Measurements from ENCODE around the gene B3GAT2. TPM values are rescaled to one million over a fixed set of nuclear protein-coding genes. Genes with fewer than 3 reads are reported as not detected.

B3GAT2 gene
- total RNA-seq, 1 experiment from 2014 or later: not detected

DNA sequence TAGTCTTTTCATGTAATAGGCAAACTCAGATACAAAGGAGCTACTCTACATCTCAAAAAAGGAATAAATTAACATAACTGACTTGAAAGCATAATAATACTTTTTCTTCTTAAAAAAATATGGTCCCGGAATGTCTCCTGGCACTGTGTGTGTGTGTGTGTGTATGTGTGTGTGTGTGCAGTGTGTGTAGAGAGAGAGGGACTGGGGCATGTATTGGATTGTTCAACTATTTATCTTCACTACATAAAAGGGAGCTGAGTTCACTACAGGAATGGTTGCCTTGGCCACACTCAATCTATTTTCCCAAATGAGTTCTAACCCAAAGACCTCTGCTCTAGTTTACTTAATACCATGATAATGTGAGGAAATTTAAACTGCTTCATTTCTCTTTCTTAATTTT lies 51.1 kb downstream of the B3GAT2 start:
- intact Hi-C loops (cut with micrococcal nuclease): no loop called here
- H3K9me2 ChIP-seq (ENCODE audit: insufficient read depth): no peaks in the 10 kb centered on the region
- no peaks in the 10 kb centered on the region for H3K9me3 ChIP-seq (ENCODE audit: control insufficient read depth in 1 of 2, insufficient read depth in 1 of 2, low read depth in 1 of 2, low read length in 2 of 2)
- no peak for DNase-seq (ENCODE audit: low read depth, low spot score)
- no peak overlapping the region for H2AFZ ChIP-seq (ENCODE audit: low read depth, low read length, poor library complexity, severe bottlenecking)
- H3K79me2 ChIP-seq (ENCODE audit: insufficient read depth, low read length): no peaks in the 10 kb centered on the region
- no peak for ATAC-seq
- peaks cover 31% of the 10 kb centered on the region for H3K27me3 ChIP-seq (ENCODE audit: insufficient read depth, low read length)
- H3K4me3 ChIP-seq (replicated peaks in 1 of 2; ENCODE audit: low read depth in 1 of 2, low read length in 2 of 2): no peak overlapping the region
- ChIA-PET POLR2A (no interaction called here), CTCF (no interaction called here), RAD21 (ENCODE audit: low non-redundant PET in 1 of 2, low total read pairs in 2 of 2, uncharacterized antibody in 2 of 2, unreplicated experiment in 2 of 2) (no interaction called here)
- H3K4me2 ChIP-seq (ENCODE audit: low read length): no peak overlapping the region
- no peaks in the 10 kb centered on the region for H3K36me3 ChIP-seq (ENCODE audit: control insufficient read depth in 1 of 2, insufficient read depth in 2 of 2, low read length in 2 of 2)
- no peaks in the 10 kb centered on the region for H3K4me1 ChIP-seq (ENCODE audit: control insufficient read depth in 1 of 2, insufficient read depth in 2 of 2, low read length in 2 of 2)
- no peak overlapping the region for H3K27ac ChIP-seq (ENCODE audit: low read depth, low read length)
- H4K20me1 ChIP-seq (ENCODE audit: insufficient read depth): no peaks in the 10 kb centered on the region
- H3K9ac ChIP-seq (ENCODE audit: low read length): no peak overlapping the region
- BruUV-seq (replicated peaks): no TSS peak
- TF ChIP-seq POLR2A (IDR thresholded peaks at IDR 0.05; ENCODE audit: borderline replicate concordance, extremely low read depth, insufficient read depth, insufficient read length): no peak
- TF ChIP-seq ZFX (IDR thresholded peaks at IDR 0.05): no peak
- no peak for TF ChIP-seq YY1 (IDR thresholded peaks at IDR 0.05; ENCODE audit: extremely low read depth, insufficient replicate concordance, low read depth, low read length)
- TF ChIP-seq SP1 (IDR thresholded peaks at IDR 0.05; ENCODE audit: low read depth): no peak
- no peak for TF ChIP-seq SIN3A (IDR thresholded peaks at IDR 0.05; ENCODE audit: low read depth)
- no peak for TF ChIP-seq ELF1 (IDR thresholded peaks at IDR 0.05; ENCODE audit: borderline replicate concordance, low read depth)
- TF ChIP-seq, protein P1, sequence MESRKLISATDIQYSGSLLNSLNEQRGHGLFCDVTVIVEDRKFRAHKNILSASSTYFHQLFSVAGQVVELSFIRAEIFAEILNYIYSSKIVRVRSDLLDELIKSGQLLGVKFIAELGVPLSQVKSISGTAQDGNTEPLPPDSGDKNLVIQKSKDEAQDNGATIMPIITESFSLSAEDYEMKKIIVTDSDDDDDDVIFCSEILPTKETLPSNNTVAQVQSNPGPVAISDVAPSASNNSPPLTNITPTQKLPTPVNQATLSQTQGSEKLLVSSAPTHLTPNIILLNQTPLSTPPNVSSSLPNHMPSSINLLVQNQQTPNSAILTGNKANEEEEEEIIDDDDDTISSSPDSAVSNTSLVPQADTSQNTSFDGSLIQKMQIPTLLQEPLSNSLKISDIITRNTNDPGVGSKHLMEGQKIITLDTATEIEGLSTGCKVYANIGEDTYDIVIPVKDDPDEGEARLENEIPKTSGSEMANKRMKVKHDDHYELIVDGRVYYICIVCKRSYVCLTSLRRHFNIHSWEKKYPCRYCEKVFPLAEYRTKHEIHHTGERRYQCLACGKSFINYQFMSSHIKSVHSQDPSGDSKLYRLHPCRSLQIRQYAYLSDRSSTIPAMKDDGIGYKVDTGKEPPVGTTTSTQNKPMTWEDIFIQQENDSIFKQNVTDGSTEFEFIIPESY (IDR thresholded peaks at IDR 0.05; ENCODE audit: extremely low read depth, insufficient replicate concordance, low read length): no peak
- TF ChIP-seq, protein P2, sequence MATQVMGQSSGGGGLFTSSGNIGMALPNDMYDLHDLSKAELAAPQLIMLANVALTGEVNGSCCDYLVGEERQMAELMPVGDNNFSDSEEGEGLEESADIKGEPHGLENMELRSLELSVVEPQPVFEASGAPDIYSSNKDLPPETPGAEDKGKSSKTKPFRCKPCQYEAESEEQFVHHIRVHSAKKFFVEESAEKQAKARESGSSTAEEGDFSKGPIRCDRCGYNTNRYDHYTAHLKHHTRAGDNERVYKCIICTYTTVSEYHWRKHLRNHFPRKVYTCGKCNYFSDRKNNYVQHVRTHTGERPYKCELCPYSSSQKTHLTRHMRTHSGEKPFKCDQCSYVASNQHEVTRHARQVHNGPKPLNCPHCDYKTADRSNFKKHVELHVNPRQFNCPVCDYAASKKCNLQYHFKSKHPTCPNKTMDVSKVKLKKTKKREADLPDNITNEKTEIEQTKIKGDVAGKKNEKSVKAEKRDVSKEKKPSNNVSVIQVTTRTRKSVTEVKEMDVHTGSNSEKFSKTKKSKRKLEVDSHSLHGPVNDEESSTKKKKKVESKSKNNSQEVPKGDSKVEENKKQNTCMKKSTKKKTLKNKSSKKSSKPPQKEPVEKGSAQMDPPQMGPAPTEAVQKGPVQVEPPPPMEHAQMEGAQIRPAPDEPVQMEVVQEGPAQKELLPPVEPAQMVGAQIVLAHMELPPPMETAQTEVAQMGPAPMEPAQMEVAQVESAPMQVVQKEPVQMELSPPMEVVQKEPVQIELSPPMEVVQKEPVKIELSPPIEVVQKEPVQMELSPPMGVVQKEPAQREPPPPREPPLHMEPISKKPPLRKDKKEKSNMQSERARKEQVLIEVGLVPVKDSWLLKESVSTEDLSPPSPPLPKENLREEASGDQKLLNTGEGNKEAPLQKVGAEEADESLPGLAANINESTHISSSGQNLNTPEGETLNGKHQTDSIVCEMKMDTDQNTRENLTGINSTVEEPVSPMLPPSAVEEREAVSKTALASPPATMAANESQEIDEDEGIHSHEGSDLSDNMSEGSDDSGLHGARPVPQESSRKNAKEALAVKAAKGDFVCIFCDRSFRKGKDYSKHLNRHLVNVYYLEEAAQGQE (IDR thresholded peaks at IDR 0.05; ENCODE audit: low read depth): no peak
- no peak for TF ChIP-seq EZH2 (IDR thresholded peaks at IDR 0.05)
